ENCODE data around the gene CRYBG3.

Gene CRYBG3

GRCh38 chr3:97835761-97836160 lies 13.9 kb downstream of the CRYBG3 start:
- Histone ChIP-seq H3K4me1 (ENCODE audit: insufficient read depth, poor library complexity, severe bottlenecking) (no peaks in the 10 kb centered on the region), H3K27me3 (ENCODE audit: insufficient read depth, poor library complexity, severe bottlenecking) (no peaks in the 10 kb centered on the region), H3K27ac (ENCODE audit: poor library complexity, severe bottlenecking) (no peak overlapping the region), H3K36me3 (ENCODE audit: low read depth) (no peaks in the 10 kb centered on the region), H3K4me3 (ENCODE audit: severe bottlenecking) (no peak overlapping the region), H3K9me3 (ENCODE audit: severe bottlenecking) (no peaks in the 10 kb centered on the region)
- peak; percentile 58 for ATAC-seq (ENCODE audit: low read depth)
- no peak for DNase-seq (ENCODE audit: low spot score)
- TF ChIP-seq, protein P1, sequence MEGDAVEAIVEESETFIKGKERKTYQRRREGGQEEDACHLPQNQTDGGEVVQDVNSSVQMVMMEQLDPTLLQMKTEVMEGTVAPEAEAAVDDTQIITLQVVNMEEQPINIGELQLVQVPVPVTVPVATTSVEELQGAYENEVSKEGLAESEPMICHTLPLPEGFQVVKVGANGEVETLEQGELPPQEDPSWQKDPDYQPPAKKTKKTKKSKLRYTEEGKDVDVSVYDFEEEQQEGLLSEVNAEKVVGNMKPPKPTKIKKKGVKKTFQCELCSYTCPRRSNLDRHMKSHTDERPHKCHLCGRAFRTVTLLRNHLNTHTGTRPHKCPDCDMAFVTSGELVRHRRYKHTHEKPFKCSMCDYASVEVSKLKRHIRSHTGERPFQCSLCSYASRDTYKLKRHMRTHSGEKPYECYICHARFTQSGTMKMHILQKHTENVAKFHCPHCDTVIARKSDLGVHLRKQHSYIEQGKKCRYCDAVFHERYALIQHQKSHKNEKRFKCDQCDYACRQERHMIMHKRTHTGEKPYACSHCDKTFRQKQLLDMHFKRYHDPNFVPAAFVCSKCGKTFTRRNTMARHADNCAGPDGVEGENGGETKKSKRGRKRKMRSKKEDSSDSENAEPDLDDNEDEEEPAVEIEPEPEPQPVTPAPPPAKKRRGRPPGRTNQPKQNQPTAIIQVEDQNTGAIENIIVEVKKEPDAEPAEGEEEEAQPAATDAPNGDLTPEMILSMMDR (IDR thresholded peaks at IDR 0.05; ENCODE audit: poor library complexity, severe bottlenecking), result no peak

- no peak for DNase-seq (ENCODE audit: low spot score)
- no peak overlapping the region for H3K27ac ChIP-seq (ENCODE audit: poor library complexity, severe bottlenecking)
- TF ChIP-seq, protein P1 (IDR thresholded peaks at IDR 0.05; ENCODE audit: poor library complexity, severe bottlenecking), result no peak
- ATAC-seq (ENCODE audit: low read depth), result no peak
- H3K4me3 ChIP-seq (ENCODE audit: severe bottlenecking), result no peak overlapping the region
- H3K27me3 ChIP-seq (ENCODE audit: insufficient read depth, poor library complexity, severe bottlenecking), result no peaks in the 10 kb centered on the region
- H3K36me3 ChIP-seq (ENCODE audit: low read depth), result no peaks in the 10 kb centered on the region
- no peaks in the 10 kb centered on the region for H3K9me3 ChIP-seq (ENCODE audit: severe bottlenecking)
- no peaks in the 10 kb centered on the region for H3K4me1 ChIP-seq (ENCODE audit: insufficient read depth, poor library complexity, severe bottlenecking)
These were observed 16.6 kb downstream of the CRYBG3 start for GRCh38 chr3:97838393-97838792.

DNA sequence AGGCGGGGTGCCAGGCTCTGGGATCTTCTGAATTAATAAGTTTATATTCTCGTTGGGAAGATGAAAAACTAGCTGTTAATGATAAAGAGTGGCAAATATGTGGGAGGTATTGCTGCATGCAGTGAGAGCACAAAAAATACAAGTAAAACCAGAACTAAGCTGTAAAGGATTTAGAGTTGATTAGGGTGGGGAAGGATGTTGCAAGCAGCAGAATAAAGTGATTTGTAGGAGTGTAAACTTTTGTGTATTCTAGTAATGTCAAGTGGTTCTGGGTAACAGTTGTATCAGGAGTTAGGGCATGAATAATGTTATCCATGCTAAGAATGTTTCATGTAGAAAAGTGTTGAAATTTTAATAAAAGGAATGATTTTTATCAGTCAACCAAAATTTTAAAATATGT lies 18.1 kb downstream of the CRYBG3 start:
- H3K27me3 ChIP-seq (ENCODE audit: insufficient read depth, poor library complexity, severe bottlenecking), result no peaks in the 10 kb centered on the region
- no peaks in the 10 kb centered on the region for H3K9me3 ChIP-seq (ENCODE audit: severe bottlenecking)
- H3K36me3 ChIP-seq (ENCODE audit: low read depth), result no peaks in the 10 kb centered on the region
- no peak for ATAC-seq (ENCODE audit: low read depth)
- no peaks in the 10 kb centered on the region for H3K4me1 ChIP-seq (ENCODE audit: insufficient read depth, poor library complexity, severe bottlenecking)
- no peak overlapping the region for H3K4me3 ChIP-seq (ENCODE audit: severe bottlenecking)
- DNase-seq (ENCODE audit: low spot score), result no peak
- TF ChIP-seq, protein P1 (IDR thresholded peaks at IDR 0.05; ENCODE audit: poor library complexity, severe bottlenecking), result no peak
- no peak overlapping the region for H3K27ac ChIP-seq (ENCODE audit: poor library complexity, severe bottlenecking)

DNA sequence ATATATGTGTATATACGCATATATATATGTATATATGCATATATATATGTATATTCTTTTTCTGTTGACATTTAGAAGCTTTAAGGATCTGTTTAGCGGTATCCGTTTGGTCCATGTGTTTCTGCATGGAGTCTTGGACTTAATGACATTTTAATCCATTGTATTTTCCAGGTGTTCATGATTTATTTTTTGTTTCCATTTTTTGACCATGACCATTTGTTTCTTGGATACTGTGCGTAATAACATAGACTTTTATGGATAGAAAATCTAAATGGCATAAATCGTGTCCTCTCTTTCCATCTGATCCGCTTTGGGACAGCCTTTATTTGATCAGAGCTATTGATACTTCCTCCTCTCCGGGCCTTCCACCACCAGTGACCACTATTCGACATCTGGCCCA lies 19.5 kb downstream of the CRYBG3 start:
- ATAC-seq (ENCODE audit: low read depth) (no peak), DNase-seq (ENCODE audit: low spot score) (no peak)
- no peaks in the 10 kb centered on the region for H3K27me3 ChIP-seq (ENCODE audit: insufficient read depth, poor library complexity, severe bottlenecking)
- no peaks in the 10 kb centered on the region for H3K36me3 ChIP-seq (ENCODE audit: low read depth)
- H3K9me3 ChIP-seq (ENCODE audit: severe bottlenecking), result no peaks in the 10 kb centered on the region
- H3K27ac ChIP-seq (ENCODE audit: poor library complexity, severe bottlenecking), result no peak overlapping the region
- TF ChIP-seq, protein P1 (IDR thresholded peaks at IDR 0.05; ENCODE audit: poor library complexity, severe bottlenecking), result no peak
- no peaks in the 10 kb centered on the region for H3K4me1 ChIP-seq (ENCODE audit: insufficient read depth, poor library complexity, severe bottlenecking)
- H3K4me3 ChIP-seq (ENCODE audit: severe bottlenecking), result no peak overlapping the region

- TF ChIP-seq, protein P1 (IDR thresholded peaks at IDR 0.05; ENCODE audit: poor library complexity, severe bottlenecking), result no peak
- H3K9me3 ChIP-seq (ENCODE audit: severe bottlenecking), result no peaks in the 10 kb centered on the region
- H3K4me1 ChIP-seq (ENCODE audit: insufficient read depth, poor library complexity, severe bottlenecking), result no peaks in the 10 kb centered on the region
- DNase-seq (ENCODE audit: low spot score), result no peak
- no peak overlapping the region for H3K4me3 ChIP-seq (ENCODE audit: severe bottlenecking)
- no peak for ATAC-seq (ENCODE audit: low read depth)
- H3K27ac ChIP-seq (ENCODE audit: poor library complexity, severe bottlenecking), result no peak overlapping the region
- no peaks in the 10 kb centered on the region for H3K27me3 ChIP-seq (ENCODE audit: insufficient read depth, poor library complexity, severe bottlenecking)
- no peaks in the 10 kb centered on the region for H3K36me3 ChIP-seq (ENCODE audit: low read depth)
These were observed 20.1 kb downstream of the CRYBG3 start for GRCh38 chr3:97841956-97842355.
